NCI-H2227 treated with DMSO at 0.1 percent for 48 hours (cell line): ENCODE results near the gene NHLRC4.
"Not testable (repeated sequence)": the region's sequence is repeated elsewhere in the genome, so short reads cannot be mapped to it uniquely, and the experiment has no call there.

Experiments
- DNase-seq: peaks from one replicate; lab custom pipeline; 2025; lab: John Stamatoyannopoulos, UW

Gene NHLRC4

DNA sequence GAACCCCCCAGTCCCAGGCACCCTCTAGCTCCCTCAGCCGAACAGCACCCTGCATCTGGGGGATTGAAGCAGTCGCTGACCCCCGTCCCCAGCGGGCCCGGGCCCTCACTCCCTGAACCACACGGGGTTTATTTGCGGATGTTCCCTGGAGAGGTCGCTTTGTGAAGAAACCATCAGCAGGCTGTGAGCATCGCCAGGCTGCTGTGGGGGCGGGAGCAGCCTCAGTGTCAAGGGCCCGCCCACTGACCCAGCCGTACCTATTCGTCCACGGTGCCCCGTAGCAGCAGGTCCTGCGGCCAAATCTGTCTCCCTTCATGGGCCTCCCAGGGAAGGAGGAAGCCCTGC is 16.6 kb downstream of the NHLRC4 start:
- no peak for DNase-seq

DNA sequence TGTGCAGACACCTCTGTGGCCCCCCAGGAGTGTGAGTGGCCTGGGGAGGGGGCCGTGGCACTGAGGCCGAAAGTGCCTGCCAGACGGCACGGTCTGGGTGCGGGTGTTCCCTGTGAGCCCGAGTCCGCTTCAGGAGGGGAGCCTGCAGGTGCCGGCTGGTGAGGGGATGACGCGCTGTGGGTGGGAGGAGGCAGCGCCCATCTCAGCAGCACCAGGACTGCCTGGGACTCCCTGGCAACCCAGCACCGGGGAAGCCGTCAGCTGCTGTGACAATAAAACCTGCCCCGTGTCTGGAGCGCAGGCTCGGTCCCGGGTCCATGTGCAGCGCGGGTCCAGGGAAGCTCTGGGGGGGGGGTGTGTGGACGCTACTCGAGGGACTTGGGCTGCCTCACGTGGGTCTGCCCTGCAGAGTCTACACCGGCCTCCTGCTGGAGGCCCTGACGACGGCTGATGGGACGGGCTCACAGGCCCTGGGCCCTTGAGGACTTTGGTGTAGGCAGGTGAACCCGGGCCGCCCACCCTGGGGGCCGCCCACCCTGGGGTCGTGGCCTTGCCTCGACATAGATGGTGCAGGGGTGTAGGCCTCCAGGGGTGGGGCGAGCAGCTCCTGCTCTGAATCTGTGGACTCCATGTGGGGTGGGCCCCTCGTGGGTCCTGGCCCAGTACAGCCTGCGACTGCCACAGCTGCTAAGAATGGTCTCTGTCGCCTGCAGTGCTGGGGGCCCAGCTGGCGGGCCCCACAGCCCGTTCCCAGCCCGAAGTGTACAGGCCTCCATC is 17.2 kb downstream of the NHLRC4 start:
- no peak for DNase-seq

DNA sequence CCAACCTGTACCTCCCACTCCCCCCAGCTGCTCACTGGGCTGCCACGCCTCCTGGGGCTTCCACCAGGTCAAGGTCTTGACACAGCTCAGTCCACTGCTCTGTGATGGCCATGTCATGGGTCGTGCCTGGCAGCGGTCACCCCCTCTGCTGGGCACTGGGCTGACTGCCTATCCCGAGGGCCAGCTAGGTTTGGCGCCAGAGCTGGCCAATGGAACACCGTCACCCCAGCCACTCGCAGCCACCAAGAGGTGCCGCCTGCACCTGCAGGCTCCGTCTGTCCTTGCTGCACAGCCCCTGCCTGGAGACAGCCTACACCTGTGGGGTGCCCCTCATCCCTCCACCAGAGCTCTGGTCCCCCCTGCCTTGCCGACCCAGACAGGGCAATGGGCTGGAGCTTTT is 18.5 kb downstream of the NHLRC4 start:
- DNase-seq: no peak

DNA sequence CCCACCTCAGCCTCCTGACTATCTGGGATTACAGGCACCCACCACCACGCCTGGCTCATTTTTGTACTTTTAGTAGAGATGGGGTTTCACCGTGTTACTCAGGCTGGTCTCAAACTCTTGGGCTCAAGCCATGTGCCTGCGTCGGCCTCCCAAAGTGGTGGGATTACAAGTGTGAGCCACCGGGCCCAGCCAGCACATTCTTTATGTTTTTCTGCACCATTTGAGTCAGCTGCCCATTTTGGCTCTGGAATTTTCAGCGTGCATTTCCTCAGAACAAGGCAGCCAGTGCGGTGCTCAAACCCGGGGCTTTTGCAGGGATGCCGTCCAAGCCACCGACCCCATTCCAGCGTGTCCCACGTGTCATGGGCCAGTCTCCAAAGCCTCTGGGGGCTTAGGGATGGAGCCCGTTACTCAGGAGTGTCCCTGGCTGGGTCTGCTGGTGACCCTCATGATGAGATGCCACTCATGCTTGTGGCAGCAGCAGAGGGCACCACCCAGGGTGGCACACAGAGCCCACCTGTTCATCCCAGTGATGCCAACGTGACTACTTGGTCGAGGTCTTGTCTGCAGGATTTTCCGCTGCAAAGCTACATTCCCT is 19.3 kb downstream of the NHLRC4 start:
- no peak for DNase-seq

- no peak for DNase-seq
Observed at GRCh38 chr16:586645-587590, 20.1 kb downstream of the NHLRC4 start.

GRCh38 chr16:588639-588888 is 21.8 kb downstream of the NHLRC4 start:
- peak; percentile 40 for DNase-seq

GRCh38 chr16:588889-589657 is 22.3 kb downstream of the NHLRC4 start:
- peak; percentile 97 for DNase-seq

DNA sequence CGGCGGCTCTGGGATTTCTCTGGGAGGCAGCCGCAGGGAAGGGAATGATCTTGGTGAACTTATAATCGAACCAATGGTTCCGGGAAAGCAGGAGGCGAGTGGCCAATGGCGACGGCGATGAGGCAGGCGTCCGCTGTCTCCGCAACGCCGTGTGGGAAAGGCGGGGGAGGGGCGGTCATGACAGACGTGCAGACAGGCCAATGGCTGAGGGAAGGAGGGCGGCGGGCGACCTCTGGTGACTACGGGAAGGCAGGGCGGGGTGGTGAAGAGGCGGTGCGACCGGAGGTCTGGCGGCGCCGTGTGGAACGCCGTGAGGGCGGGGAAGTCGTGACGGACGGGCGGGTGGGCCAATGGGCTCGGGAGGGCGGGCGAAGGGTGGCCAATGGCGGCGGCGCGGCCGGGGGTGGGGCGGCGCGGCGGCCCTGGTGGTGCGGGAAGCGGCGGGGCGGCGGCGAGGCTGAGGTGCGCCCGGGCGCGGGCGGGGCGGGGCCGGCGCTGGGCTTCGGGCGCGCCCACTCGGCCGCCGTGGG is 22.9 kb downstream of the NHLRC4 start, which contains the start of gene RAB40C:
RAB40C (plus strand) TSS at position 409 of the 530 bp plus-strand sequence. CDS start 226 bp downstream, outside the sequence.
- peak; percentile 97 for DNase-seq

- DNase-seq: no peak
Observed at GRCh38 chr16:590188-590814, 23.5 kb downstream of the NHLRC4 start.

- DNase-seq: no peak
Observed at GRCh38 chr16:590815-591200, 24.0 kb downstream of the NHLRC4 start.

DNA sequence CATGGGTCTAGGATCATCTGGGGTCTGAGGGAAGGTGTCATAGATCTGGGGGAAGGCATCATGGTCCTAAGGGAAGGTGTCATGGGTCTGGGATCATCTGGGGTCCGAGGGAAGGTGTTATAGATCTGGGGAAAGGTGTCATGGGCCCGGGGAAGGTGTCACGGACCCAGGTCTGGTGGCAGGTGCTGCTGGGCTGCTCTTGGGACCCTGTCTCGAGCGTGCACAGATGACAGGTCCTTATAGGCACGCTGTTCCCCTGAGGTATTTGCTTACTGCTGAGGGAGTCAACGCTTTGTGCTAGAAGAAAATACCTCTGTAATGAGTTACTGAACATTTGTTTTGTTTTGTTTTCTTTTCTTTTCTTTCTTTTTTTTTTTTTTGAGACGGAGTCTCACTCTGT is 24.4 kb downstream of the NHLRC4 start:
- no peak for DNase-seq

GRCh38 chr16:591892-592517 is 25.2 kb downstream of the NHLRC4 start:
- DNase-seq: no peak

GRCh38 chr16:592518-593306 is 25.9 kb downstream of the NHLRC4 start:
- no peak for DNase-seq

DNA sequence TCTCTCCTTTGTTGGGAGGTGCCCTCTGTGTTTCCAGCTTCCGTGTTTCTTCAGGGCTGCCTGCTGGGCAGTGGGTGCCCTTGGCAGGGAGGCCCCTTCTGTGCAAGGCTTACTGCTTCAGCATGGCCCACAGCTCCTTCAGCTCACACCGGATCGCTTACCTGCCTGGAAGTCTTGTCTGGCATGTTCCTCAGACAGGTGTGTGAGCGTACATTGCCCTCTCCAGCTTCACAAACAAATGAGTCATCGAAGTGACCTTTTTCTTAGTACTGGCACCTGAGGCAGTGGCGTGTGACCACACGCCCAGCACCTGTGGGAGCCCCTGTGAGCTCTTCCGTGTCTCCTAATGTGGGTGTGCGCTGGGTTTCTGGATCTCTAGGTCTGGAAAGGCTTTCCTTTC is 26.6 kb downstream of the NHLRC4 start:
- DNase-seq: no peak

DNA sequence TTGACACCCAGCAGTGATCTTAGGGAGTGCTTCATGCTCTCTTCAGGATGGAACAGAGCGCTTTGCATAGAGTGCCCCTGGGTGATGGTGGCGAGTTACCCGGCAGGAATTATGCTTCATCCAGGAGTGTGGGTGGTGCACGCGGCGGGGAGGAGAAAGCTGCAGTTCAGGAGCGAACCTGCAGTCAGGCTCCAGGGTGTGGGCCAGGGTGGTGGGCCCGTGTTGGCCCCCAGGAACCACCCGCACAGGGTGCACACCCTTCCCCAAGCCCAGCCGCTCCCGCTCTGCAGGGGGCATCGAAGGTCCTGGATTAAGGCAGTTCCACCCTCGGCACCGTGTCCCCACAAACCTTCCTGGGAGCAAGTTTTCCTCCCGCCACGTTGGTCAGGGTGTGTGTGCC is 27.0 kb downstream of the NHLRC4 start:
- no peak for DNase-seq

- DNase-seq: no peak
Observed at GRCh38 chr16:595094-595528, 28.3 kb downstream of the NHLRC4 start.

DNA sequence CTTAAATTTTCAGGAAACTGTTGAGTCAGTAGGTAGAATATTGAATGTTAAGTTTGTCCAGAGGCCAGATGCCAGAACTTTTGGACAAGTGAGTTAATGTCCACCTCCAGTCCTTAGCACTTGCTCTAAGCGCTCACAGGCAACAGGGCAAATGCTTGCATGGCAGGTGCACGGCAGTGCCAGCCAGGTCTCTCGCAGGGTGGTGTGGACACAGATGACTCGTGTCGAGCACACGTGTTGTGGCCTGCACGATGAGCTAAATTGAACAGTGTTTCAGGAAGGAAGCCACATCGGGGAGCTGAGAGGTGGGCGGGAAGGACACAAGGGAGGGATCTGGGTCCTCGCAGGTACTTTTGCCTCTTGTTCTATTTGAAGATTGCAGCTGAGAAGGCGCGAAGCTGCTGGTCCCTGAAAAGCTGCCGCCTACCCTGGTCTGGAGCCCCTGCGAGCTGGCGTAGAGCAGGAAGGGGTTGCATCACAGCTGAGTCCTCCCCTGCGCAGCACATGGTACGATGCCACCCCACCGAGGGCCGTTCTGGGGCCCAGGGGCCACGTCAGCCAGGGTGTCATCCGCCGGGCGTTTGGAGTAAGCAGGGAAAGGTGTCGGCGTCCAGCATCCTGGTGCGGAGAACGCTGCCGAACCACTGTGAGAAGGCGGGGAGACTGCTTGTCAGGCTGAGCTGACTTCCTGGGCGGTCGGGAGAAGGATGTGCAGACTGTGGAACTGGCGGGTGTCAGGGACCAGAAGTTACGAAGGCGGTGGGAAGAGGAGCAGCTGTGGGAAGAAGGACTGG is 29.3 kb downstream of the NHLRC4 start:
- DNase-seq: no peak

DNA sequence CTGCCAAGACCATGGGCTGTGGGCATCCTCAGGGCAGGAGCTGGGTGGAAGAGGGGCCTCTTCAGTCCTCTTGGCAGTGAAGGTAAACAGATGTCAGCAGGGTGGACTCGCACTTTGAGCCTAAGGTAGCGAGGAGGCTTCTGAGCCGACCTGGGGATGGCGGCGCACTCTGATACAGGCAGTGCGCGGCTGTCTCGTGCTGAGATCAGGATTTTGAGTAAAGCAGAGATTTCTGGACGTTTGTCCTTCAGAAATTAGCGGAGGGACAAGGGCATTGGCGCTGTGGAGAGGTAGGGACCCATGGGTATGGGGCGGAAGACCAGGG is 29.9 kb downstream of the NHLRC4 start:
- no peak for DNase-seq

DNA sequence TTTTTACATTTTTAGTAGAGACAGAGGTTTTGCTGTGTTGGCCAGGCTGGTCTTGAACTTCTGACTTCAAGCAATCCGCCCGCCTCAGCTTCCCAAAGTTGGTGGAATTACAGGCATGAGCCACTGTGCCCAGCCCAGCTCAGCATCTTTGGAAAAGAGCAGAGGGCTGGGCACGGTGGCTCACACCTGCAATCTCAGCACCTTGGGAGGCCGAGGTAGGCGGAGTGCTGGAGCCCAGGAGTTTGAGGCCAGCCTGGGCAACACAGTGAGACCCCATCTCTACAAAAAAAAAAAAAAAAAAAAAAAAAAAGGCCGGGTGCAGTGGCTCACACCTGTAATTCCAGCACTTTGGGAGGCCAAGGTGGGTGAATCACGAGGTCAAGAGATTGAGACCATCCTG is 30.9 kb downstream of the NHLRC4 start:
- not testable (repeated sequence) for DNase-seq
